ENCODE measurements around the gene USP3.

USP3 gene

GRCh38 chr15:63495780-63496488 is 8.5 kb upstream of the USP3 start:
- Mint-ChIP-seq H3K4me1 (peaks cover 37% of the 10 kb centered on the region), H3K27ac (no peak overlapping the region)

GRCh38 chr15:63497642-63498467 is 6.5 kb upstream of the USP3 start:
- Mint-ChIP-seq H3K4me3 (no peak overlapping the region), H3K4me1 (peaks cover 43% of the 10 kb centered on the region), H3K27ac (no peak overlapping the region), H3K9me3 (no peaks in the 10 kb centered on the region), H3K36me3 (no peaks in the 10 kb centered on the region), H3K27me3 (no peaks in the 10 kb centered on the region)
- ATAC-seq (ENCODE audit: low read depth) (peak; percentile 77), DNase-seq (ENCODE audit: low spot score in 2 of 2) (peak; percentile 52 to 70)

More at GRCh38 chr15:63495780-63496488, 8.5 kb upstream of the USP3 start:
- H3K27me3 Mint-ChIP-seq = no peaks in the 10 kb centered on the region
- H3K9me3 Mint-ChIP-seq = peaks cover under 1% of the 10 kb centered on the region
- ATAC-seq (ENCODE audit: low read depth) (no peak), DNase-seq (ENCODE audit: low spot score in 2 of 2) (no peak)
- H3K4me3 Mint-ChIP-seq = no peak overlapping the region
- H3K36me3 Mint-ChIP-seq = no peaks in the 10 kb centered on the region

GRCh38 chr15:63499175-63499549 is 5.2 kb upstream of the USP3 start:
- DNase-seq (ENCODE audit: low spot score in 2 of 2) (no peak), ATAC-seq (ENCODE audit: low read depth) (no peak)
- H3K27me3 Mint-ChIP-seq = no peaks in the 10 kb centered on the region
- no peak overlapping the region for H3K27ac Mint-ChIP-seq
- no peak overlapping the region for H3K4me3 Mint-ChIP-seq
- no peaks in the 10 kb centered on the region for H3K36me3 Mint-ChIP-seq
- H3K4me1 Mint-ChIP-seq = peaks cover 42% of the 10 kb centered on the region
- no peaks in the 10 kb centered on the region for H3K9me3 Mint-ChIP-seq

GRCh38 chr15:63499611-63500010 is 4.8 kb upstream of the USP3 start:
- ATAC-seq (ENCODE audit: low read depth) (no peak), DNase-seq (ENCODE audit: low spot score in 2 of 2) (no peak)
- Mint-ChIP-seq H3K4me3 (peak overlapping the region; percentile 35), H3K27me3 (no peaks in the 10 kb centered on the region), H3K9me3 (no peaks in the 10 kb centered on the region), H3K4me1 (peaks cover 42% of the 10 kb centered on the region), H3K27ac (peak overlapping the region; percentile 48), H3K36me3 (no peaks in the 10 kb centered on the region)

DNA sequence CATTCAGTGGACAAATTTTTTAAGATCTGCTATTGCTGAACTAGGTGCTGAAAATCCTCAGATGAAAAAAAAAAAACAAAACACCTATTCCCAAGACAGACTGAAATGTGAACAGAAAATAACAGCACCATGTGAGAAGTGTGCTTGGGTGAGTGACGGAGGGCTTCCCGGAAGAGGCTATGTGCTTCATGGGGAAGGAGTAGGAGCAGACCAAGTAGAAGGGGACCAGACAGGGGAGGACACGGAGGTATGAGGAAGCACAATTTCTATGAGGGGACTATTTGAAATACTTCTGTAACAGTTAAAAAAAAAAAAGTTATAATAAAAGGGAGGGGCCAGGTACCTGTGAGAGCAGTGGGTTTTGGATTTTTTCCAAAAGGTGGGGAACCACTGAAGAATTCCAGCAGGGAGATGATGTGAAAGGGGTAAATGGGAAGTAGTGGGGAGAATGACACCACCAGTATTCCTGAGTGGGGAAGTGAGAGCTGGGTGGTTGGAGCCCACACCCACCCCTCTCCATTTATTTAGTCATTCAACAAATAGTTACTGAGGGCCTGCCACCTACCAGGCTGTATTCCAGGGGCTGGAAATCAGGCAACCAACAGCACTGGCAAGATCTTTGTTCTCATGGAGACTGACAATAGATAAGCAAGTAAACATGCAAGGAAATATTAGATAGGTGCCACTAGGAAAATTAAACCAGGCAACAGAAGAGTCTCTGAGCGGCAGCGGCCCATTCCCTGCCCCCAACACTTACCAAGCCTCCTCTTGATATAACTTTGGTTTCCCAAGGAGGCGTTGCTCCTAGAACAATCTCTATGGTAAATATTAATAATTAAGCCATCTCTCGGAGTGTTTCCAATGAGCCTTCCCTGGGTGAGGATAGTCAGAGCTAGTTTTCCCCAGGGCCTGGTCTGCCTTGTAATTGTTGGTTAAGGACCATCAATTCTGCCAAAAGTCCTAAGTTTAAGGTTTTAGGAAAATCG is 3.8 kb upstream of the USP3 start:
- peak overlapping the region; percentile 100 for H3K27ac Mint-ChIP-seq
- ATAC-seq (ENCODE audit: low read depth) (no peak), DNase-seq (ENCODE audit: low spot score in 2 of 2) (no peak)
- H3K4me1 Mint-ChIP-seq = peaks cover 38% of the 10 kb centered on the region
- no peaks in the 10 kb centered on the region for H3K9me3 Mint-ChIP-seq
- H3K27me3 Mint-ChIP-seq = no peaks in the 10 kb centered on the region
- peak overlapping the region; percentile 51 for H3K4me3 Mint-ChIP-seq
- H3K36me3 Mint-ChIP-seq = no peaks in the 10 kb centered on the region

GRCh38 chr15:63501256-63502089 is 2.9 kb upstream of the USP3 start:
- no peaks in the 10 kb centered on the region for H3K36me3 Mint-ChIP-seq
- ATAC-seq (ENCODE audit: low read depth) = no peak
- DNase-seq (ENCODE audit: low spot score in 2 of 2) = no peak

GRCh38 chr15:63502137-63502766 is 2.1 kb upstream of the USP3 start:
- H3K27ac Mint-ChIP-seq = peak overlapping the region; percentile 100
- DNase-seq (ENCODE audit: low spot score in 2 of 2) (no peak), ATAC-seq (ENCODE audit: low read depth) (no peak)
- no peaks in the 10 kb centered on the region for H3K36me3 Mint-ChIP-seq
- H3K4me3 Mint-ChIP-seq = peak overlapping the region; percentile 71
- no peaks in the 10 kb centered on the region for H3K27me3 Mint-ChIP-seq
- peaks cover 39% of the 10 kb centered on the region for H3K4me1 Mint-ChIP-seq
- H3K9me3 Mint-ChIP-seq = no peaks in the 10 kb centered on the region

More at GRCh38 chr15:63501256-63502089, 2.9 kb upstream of the USP3 start:
- Mint-ChIP-seq H3K9me3 (no peaks in the 10 kb centered on the region), H3K27ac (peak overlapping the region; percentile 100), H3K4me3 (peak overlapping the region; percentile 71), H3K27me3 (no peaks in the 10 kb centered on the region), H3K4me1 (peaks cover 40% of the 10 kb centered on the region)

GRCh38 chr15:63502843-63503738 is 1.3 kb upstream of the USP3 start:
- peak; percentile 65 to 67 for DNase-seq (ENCODE audit: low spot score in 2 of 2)

GRCh38 chr15:63503739-63504246 is 600 bp upstream of the USP3 start:
- ATAC-seq (ENCODE audit: low read depth) (peak; percentile 53), DNase-seq (ENCODE audit: low spot score in 2 of 2) (no peak)
- Mint-ChIP-seq H3K4me3 (peak overlapping the region; percentile 87), H3K27me3 (no peaks in the 10 kb centered on the region), H3K9me3 (no peaks in the 10 kb centered on the region), H3K27ac (peak overlapping the region; percentile 100), H3K36me3 (no peaks in the 10 kb centered on the region), H3K4me1 (peaks cover 49% of the 10 kb centered on the region)

More at GRCh38 chr15:63502843-63503738, 1.3 kb upstream of the USP3 start:
- H3K27me3 Mint-ChIP-seq = no peaks in the 10 kb centered on the region
- H3K4me1 Mint-ChIP-seq = peaks cover 43% of the 10 kb centered on the region
- H3K27ac Mint-ChIP-seq = peak overlapping the region; percentile 100
- no peaks in the 10 kb centered on the region for H3K36me3 Mint-ChIP-seq
- ATAC-seq (ENCODE audit: low read depth) = peak; percentile 44
- no peaks in the 10 kb centered on the region for H3K9me3 Mint-ChIP-seq
- peak overlapping the region; percentile 87 for H3K4me3 Mint-ChIP-seq

GRCh38 chr15:63504979-63505841 is 817 bp downstream of the USP3 start:
- peak overlapping the region; percentile 90 for H3K27ac Mint-ChIP-seq
- H3K27me3 Mint-ChIP-seq = no peaks in the 10 kb centered on the region
- peaks cover 57% of the 10 kb centered on the region for H3K4me1 Mint-ChIP-seq
- H3K4me3 Mint-ChIP-seq = peak overlapping the region; percentile 92
- no peaks in the 10 kb centered on the region for H3K9me3 Mint-ChIP-seq
- H3K36me3 Mint-ChIP-seq = no peaks in the 10 kb centered on the region
- DNase-seq (ENCODE audit: low spot score in 2 of 2) (peak; percentile 45 to 63), ATAC-seq (ENCODE audit: low read depth) (peak; percentile 19)

GRCh38 chr15:63505842-63506222 is 1.4 kb downstream of the USP3 start:
- peak overlapping the region; percentile 90 for H3K27ac Mint-ChIP-seq
- peaks cover 58% of the 10 kb centered on the region for H3K4me1 Mint-ChIP-seq
- no peaks in the 10 kb centered on the region for H3K36me3 Mint-ChIP-seq

More at GRCh38 chr15:63505842-63506222, 1.4 kb downstream of the USP3 start:
- H3K9me3 Mint-ChIP-seq = no peaks in the 10 kb centered on the region
- no peaks in the 10 kb centered on the region for H3K27me3 Mint-ChIP-seq
- H3K4me3 Mint-ChIP-seq = peak overlapping the region; percentile 92
- no peak for DNase-seq (ENCODE audit: low spot score in 2 of 2)
- ATAC-seq (ENCODE audit: low read depth) = no peak

Measured in memory B cell (primary cell).